Uterus (tissue), 2 donors: Measurements from ENCODE around the gene RASGEF1C.

ENCODE experiments used
- CTCF ChIP-seq, 4 experiments: fragments of 200-600 bp in 2 of 4; fragments of 450-650 bp in 2 of 4; sonication (generic) in 2 of 4; IDR thresholded peaks; one replicate each; pipeline ENCODE4 v1.5.1; 2016 to 2019; ENCODE audit warnings: antibody characterized with exemption in 4 of 4, mild to moderate bottlenecking in 2 of 4, moderate library complexity in 1 of 4
- POLR2A ChIP-seq, 2 donors: fragments of 450-650 bp; IDR thresholded peaks; one replicate each; pipeline ENCODE4 v1.6.1; 2016; ENCODE audit warnings: antibody characterized with exemption in 2 of 2, mild to moderate bottlenecking in 1 of 2, moderate library complexity in 1 of 2

- TF ChIP-seq POLR2A (IDR thresholded peaks at IDR 0.05) (no peak), CTCF (IDR thresholded peaks at IDR 0.05) (no peak)
Measured at GRCh38 chr5:180153991-180154390, 55.0 kb downstream of the RASGEF1C start.
